Measurements from ENCODE around the gene TBC1D2.

The TBC1D2 gene

GRCh38 chr9:98215271-98215670, 40.2 kb downstream of the TBC1D2 start:
- no peak for DNase-seq

DNA sequence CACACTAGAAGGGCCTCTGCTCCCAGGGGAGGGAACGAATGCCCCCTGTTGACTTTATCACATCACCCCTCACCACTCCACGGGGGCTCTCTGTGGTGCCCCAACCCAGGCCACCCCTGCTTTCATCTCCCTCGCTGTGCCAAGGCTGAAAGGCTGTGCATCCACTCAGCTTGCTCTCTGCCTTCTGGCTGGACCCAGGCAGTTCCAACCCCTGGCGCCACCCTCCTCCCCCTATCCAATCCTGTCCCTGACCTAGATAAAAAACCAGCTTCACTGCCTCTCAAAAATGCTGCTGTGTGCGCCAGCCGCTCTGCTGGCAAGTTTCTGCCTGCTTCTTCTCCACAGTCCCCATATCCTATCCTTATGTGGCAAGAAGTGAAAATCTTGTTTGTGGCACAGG, 40.6 kb downstream of the TBC1D2 start:
- no peak for DNase-seq

GRCh38 chr9:98211260-98211659, 44.2 kb downstream of the TBC1D2 start:
- DNase-seq, result no peak

DNA sequence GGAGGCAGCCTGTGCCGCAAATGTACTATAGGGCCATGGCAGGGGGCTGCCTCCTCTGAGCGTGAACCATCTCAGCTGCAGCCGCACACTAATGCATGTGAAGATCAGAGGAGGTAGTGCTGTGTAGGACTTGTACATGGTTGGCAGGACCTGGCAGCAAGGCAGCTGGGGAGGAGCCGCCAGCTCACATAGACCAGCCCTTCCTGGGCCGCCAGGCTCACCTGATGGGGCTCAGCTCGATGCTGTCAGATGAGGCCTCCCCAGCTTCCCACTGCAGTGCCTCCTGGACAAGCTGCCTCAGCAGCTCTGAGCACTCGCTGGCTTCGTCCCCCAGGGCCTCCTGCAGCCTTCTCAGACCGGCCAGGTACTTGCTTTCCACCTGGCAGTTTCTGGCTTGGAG, 45.0 kb downstream of the TBC1D2 start:
- DNase-seq, result no peak

DNA sequence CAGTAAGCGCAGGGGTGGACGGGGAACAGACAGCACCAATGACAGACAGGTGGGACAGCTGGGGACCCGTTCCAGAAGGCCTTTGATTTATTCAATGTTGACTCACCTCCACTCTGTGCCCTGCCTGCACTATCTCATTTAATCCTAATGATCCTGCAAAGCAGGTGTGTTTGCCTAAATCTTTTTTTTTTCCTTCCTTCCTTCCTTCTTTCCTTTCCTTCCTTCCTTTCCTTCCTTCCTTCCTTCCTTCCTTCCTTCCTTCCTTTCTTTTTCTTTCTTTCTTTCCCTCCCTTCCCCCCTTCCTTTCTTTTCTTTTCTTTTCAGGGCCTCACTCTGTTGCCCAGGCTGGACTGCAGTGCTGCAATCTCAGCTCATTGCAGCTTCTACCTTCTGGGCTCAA, 45.9 kb downstream of the TBC1D2 start:
- DNase-seq, result no peak

GRCh38 chr9:98208635-98209034, 46.8 kb downstream of the TBC1D2 start:
- no peak for DNase-seq

- no peak for DNase-seq
These were observed 47.8 kb downstream of the TBC1D2 start for GRCh38 chr9:98207606-98208005.

DNA sequence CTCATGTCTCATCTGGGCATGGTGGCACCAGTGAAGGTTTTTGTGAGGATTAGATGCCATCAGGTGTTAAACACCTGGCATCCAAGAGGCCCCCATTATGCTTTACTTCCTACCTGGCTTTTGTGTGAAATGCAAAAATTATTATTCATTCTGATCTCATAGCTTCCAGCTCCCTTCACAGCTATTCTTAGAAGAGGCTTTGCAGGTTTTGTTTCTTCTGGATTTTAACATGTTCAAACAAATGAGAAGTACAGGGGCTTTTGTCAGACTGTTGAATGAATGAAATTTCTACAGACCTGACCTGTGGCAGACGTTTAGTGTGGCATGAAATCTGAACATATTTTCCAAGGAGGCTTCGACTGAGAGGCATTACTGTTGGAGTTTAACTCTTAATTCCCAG, 48.7 kb downstream of the TBC1D2 start:
- no peak for DNase-seq

DNA sequence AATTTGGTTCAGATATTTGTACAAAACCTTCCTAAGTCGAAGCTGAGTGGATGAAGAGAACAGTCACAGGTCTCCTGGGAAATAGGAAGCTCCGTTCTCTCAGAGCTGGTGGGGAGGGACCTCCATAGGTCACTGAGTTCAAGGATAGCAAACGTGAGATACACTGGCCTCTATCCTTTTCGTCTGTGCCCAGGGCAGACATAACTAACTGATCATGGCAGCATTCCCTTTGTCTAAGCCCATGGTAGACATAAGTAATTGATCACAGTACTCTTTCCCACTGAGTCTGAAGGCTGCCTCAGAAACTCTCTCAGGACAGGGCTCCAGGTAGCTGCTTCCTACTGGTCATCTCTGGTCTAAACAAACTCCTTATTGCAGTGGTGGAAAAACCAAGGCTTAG, 50.8 kb downstream of the TBC1D2 start:
- DNase-seq, result no peak

DNA sequence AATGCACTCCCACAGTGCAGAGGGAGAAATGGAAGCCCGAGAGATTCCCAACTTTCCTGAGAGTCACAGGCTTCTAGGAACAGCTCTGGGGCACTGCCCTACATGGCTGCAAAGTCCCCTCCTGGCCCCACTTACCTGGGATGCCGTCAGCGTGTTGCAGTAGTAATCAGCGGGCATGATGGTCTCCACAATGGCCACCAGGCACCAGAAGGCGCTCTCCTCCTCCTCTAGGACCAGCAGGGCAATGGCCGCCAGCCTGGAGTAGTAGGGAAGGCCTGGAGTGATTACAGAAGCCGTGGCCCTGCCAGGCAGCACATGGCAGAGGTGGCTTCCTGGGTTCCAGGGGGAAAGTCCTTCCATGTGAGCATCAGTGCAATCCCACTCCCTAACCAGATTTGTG, 52.3 kb downstream of the TBC1D2 start:
- DNase-seq, result no peak

DNA sequence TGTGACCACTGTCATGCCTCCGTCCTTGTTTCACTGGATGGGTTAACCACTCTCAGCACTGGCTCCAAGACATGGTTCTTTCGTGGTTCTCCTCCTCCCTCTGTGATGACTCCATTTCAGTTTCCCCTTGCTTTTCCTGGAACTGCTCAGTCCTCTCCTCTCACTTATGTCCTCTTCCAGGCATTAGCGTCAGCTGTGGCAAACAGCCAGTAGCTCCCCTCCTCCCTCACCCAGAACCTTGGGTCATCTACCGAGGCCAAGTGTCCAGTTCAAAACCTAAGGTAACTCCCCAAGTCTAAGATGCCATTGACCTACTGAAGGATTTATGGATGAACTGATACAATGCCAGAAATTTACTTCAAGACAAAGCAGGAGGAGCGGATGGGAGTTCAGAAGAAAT, 53.2 kb downstream of the TBC1D2 start:
- no peak for DNase-seq

DNA sequence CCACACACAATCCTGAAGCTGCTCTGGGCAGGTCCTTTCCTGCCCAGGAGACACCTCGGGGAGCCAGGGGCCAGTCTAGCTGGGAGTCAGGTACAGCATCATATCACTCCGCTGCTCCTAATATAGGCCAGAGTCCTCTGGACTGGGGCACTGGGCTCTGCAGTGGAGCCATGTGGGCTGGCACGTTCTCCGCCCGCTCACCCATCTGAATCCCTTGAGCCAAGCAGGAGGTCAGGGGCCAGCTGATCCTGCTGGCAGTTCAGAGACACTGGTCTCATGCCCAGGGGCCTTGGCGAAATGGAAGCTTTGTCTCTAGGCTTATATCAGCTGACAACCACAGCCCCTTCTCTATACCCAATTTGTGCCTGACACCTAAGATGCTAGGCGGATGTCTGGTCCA, 53.7 kb downstream of the TBC1D2 start:
- DNase-seq, result no peak

DNA sequence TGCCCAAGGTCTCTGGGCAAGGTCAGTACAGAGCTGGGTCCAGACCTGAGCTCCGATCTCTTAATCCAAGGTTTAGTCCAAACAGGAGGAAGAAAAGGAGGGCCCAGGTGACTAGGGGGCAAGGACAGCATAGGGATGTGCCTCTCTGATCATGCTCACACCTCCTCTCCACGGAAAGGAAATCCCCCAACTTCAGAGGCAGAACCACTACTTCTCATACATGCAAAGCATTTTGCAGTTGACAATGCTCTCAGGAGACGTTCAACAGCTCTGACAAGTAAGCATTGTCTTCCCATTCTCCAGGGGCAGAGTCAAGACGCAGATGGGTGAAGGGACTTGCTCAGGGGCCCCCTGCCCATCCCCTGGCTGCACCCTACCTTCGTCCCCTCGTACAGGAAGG, 54.3 kb downstream of the TBC1D2 start:
- DNase-seq, result no peak

DNA sequence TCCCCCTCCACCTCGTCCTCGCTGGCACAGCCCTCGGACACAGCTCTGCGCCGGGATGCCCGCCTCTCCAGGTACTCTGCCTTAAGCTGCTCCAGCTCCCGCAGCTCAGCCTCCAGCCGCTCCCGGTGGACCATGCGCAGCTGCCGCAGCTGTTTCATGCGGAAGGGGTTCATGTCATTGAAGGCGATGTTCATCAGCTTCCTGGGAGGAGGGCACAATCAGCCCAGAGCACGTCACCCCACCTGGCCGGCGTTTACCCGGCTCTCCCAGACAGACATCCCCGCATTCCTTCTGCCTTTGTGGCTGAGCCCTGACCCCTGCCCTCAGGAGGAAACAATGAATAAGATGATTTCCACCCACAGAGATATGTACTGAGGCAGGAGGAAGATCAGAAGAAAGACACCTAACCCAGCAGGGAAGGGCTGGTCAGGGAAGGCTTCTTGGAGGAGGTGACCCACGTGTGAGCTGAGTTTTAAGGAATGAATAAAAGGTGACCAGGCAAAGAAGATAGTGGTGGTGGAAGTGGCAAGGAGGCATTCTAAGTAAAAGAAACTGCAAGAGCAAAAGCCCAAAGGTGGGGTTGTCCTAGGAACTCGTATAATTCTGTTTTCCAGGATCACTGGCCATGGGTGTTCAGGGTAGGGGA, 55.9 kb downstream of the TBC1D2 start:
- no peak for DNase-seq

DNA sequence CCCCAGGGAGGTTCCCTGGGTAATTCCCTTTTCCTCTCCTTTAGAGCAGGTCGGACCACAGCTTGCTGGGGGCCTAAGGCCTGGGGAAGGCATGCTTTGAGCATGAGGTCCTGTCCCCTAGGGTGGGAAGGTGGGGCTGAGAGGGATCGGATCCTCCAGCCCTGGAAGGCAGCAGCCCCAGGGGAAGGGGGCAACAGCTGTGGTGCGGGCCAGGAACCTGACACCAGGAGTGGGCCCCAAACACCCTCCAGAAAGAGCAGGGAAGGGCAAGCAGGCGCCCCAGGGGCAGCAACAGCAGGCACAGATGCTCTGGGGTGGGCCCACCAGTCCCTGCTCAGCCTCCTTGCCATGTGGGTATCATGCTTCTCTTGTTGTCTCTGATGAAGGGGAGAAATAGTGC, 59.8 kb downstream of the TBC1D2 start:
- no peak for DNase-seq

DNA sequence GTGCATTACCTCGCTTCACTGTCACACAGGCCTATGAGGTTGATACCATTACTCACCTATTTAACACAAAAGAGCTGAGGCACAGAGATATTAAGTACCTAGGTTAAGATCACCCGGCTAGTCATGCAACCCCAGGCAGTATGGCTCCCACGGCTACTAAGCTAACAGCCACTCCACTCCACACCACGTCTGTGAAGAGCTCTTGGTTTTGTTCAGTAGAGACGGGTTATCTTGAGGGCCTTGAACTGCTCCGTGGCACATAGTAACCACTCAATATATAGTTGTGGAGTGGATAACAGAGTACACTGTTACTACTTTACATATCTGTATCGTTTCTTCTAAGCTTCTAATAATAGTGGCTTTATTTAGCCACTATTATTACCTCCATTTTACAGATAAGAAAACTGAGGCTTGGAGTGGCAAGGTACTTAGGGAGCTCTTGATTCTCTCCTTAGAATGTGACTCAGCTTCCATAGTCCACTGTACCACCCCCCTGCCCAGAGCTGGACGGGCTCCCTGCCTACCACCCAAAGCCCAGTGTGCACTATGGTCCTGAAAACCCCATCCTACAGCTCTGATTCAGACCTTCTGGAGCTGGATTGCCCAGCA, 62.0 kb downstream of the TBC1D2 start:
- DNase-seq, result no peak

- peak; percentile 88 for DNase-seq
These were observed 62.7 kb downstream of the TBC1D2 start, which contains the start of gene CORO2A for GRCh38 chr9:98192503-98193335. CORO2A (minus strand) TSS chr9:98192637; CDS start chr9:98157660, 34,977 bp downstream.

GRCh38 chr9:98191671-98192502, 63.6 kb downstream of the TBC1D2 start:
- DNase-seq, result peak; percentile 48

DNA sequence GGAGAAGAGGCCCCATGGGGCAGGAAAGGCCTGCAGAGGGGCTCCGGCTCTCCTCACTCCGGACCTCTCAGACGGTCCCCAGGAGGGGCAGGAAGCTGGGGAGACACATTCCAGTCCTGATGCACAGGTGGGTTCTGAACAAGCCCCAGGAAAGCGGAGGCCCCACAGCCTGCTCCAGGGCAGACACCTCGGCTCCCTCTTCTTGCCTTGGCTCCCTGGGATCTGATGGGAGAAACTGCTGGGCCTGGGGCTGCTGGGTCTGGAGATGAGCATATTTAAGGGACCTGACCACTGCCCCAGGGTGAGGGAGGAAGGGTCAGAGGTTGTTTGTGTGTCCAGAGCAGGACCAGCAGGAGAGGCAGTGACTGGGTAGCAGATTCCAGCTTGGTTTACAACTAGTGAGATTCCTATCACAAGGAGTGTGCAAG, 64.3 kb downstream of the TBC1D2 start:
- no peak for DNase-seq

DNA sequence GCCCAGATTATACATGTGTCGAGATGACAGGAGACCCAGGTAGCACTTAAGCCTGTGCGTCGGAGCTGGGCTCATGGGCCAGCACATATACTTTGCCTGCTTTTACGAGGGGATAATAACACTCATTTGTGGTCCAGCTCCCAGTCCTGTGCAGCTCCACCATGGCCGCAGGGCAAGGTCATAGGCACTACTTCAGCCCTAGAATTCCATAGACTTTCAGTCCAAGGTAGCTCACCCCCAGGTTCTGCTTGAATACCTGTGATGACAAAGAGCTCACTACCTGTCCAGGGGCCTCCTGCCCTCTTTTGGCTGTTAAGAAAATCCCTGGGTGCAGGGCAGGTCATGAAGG, 64.7 kb downstream of the TBC1D2 start:
- DNase-seq, result no peak

DNA sequence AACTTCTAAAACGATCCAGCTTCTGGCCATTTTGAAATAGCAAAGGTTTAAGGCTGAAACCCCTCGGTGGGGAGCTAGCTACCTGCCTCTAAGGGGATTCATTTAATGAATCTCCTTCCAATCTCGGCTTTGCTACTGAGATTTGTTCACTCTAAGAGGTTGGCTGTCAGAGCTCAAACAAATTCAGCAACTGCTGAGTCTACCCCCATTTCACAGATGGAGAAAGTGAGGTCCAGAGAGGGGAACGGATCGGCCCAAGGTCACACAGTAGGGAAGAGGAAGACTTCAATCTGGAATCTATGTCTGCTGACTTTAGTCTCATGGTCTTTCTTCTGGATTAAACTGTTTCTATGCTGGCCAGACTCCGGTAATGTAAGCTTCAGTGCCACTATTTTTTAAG, 66.0 kb downstream of the TBC1D2 start:
- DNase-seq, result no peak

DNA sequence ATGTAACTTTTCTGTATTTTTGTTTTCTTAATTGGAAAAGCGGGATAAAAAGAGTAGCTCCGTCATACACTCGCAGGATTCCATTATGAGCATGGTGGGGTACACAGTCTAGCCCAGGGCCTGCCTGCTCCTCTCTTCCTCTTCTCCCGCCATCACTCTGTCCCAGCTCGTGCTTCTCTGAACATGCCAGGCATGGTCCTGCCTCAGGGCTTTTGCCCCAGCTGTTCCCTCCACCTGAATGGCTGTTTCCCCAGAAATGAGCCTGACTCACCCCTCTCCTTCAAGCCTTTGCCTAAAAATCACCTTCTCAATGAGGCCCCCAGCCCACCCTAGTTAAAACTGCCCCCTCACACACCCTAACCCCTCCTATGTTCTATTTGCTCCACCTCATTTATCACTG, 67.5 kb downstream of the TBC1D2 start:
- no peak for DNase-seq

DNA sequence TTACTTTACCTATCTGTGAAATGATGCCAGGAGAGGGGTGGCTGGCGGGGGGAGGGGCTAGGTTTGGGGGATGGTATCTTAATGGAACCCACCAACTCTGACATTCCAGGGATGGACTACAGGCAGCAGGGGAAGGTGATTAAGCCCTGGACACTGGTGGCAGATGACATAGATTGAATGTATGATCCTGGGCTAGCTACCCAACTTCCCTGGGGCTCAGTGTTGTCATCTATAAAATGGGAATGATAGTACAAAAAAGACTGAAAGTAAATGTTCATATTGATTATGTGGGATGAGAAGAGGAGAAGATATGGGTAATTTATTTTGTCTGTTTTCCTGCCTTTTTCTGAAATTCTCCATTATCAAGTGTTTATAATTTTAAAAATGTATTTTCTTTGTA, 69.2 kb downstream of the TBC1D2 start:
- no peak for DNase-seq
